Liver (tissue), 3 donors: ENCODE data around the gene DOK1.

Experiments
- FOXA1 ChIP-seq: IDR thresholded peaks from 2 replicates; pipeline ENCODE4 v1.6.1; 2016; ENCODE audit warnings: antibody characterized with exemption
- GABPA ChIP-seq, 2 donors: IDR thresholded peaks in 1 of 2; conservative IDR thresholded peaks in 1 of 2; 2 replicates each; pipeline ENCODE4 v1.6.1; 2016; ENCODE audit warnings: antibody characterized with exemption in 2 of 2, mild to moderate bottlenecking in 1 of 2, moderate library complexity in 1 of 2
- MAX ChIP-seq: IDR thresholded peaks from 2 replicates; pipeline ENCODE4 v1.6.1; 2016; ENCODE audit warnings: antibody characterized with exemption
- RXRA ChIP-seq, 2 donors: IDR thresholded peaks; 2 replicates each; pipeline ENCODE4 v1.6.1; 2017 to 2018; ENCODE audit warnings: antibody characterized with exemption in 2 of 2, mild to moderate bottlenecking in 1 of 2
- SP1 ChIP-seq: IDR thresholded peaks from 2 replicates; pipeline ENCODE4 v1.6.1; 2018; ENCODE audit warnings: antibody characterized with exemption, mild to moderate bottlenecking
- TF ChIP-seq, protein P1 (sequence below): fragments of 150-350 bp; IDR thresholded peaks from 2 replicates; pipeline ENCODE4 v1.5.1; 2017; ENCODE audit warnings: improper control_type of control experiment, low read depth, low read length; ENCODE audit not compliant: missing input control
- TF ChIP-seq, protein P2 (sequence below): IDR thresholded peaks from 2 replicates; pipeline ENCODE4 v1.6.1; 2016; ENCODE audit warnings: antibody characterized with exemption, mild to moderate bottlenecking
- donor health status: healthy.
- donor health status: healthy.

GRCh38 chr2:74571058-74571457 is 16.5 kb downstream of the DOK1 start:
- TF ChIP-seq, protein P1, sequence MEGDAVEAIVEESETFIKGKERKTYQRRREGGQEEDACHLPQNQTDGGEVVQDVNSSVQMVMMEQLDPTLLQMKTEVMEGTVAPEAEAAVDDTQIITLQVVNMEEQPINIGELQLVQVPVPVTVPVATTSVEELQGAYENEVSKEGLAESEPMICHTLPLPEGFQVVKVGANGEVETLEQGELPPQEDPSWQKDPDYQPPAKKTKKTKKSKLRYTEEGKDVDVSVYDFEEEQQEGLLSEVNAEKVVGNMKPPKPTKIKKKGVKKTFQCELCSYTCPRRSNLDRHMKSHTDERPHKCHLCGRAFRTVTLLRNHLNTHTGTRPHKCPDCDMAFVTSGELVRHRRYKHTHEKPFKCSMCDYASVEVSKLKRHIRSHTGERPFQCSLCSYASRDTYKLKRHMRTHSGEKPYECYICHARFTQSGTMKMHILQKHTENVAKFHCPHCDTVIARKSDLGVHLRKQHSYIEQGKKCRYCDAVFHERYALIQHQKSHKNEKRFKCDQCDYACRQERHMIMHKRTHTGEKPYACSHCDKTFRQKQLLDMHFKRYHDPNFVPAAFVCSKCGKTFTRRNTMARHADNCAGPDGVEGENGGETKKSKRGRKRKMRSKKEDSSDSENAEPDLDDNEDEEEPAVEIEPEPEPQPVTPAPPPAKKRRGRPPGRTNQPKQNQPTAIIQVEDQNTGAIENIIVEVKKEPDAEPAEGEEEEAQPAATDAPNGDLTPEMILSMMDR = no peak
- no peak for TF ChIP-seq RXRA (IDR thresholded peaks at IDR 0.05)
- TF ChIP-seq, protein P2, sequence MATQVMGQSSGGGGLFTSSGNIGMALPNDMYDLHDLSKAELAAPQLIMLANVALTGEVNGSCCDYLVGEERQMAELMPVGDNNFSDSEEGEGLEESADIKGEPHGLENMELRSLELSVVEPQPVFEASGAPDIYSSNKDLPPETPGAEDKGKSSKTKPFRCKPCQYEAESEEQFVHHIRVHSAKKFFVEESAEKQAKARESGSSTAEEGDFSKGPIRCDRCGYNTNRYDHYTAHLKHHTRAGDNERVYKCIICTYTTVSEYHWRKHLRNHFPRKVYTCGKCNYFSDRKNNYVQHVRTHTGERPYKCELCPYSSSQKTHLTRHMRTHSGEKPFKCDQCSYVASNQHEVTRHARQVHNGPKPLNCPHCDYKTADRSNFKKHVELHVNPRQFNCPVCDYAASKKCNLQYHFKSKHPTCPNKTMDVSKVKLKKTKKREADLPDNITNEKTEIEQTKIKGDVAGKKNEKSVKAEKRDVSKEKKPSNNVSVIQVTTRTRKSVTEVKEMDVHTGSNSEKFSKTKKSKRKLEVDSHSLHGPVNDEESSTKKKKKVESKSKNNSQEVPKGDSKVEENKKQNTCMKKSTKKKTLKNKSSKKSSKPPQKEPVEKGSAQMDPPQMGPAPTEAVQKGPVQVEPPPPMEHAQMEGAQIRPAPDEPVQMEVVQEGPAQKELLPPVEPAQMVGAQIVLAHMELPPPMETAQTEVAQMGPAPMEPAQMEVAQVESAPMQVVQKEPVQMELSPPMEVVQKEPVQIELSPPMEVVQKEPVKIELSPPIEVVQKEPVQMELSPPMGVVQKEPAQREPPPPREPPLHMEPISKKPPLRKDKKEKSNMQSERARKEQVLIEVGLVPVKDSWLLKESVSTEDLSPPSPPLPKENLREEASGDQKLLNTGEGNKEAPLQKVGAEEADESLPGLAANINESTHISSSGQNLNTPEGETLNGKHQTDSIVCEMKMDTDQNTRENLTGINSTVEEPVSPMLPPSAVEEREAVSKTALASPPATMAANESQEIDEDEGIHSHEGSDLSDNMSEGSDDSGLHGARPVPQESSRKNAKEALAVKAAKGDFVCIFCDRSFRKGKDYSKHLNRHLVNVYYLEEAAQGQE = no peak
- TF ChIP-seq MAX = no peak
- TF ChIP-seq SP1 = no peak
- no peak for TF ChIP-seq FOXA1
- no peak for TF ChIP-seq GABPA (IDR thresholded peaks at IDR 0.05 in 1 of 2, conservative IDR thresholded peaks at IDR 0.05 in 1 of 2)
